IMR-90 (cell line): ENCODE results near the gene DPYD.

ENCODE experiments used
- CEBPB ChIP-seq: IDR thresholded peaks from 2 replicates; pipeline ENCODE4 v1.6.1; 2012; ENCODE audit warnings: low read depth, low read length, improper control_type of control experiment
- FOS ChIP-seq: fragments of 150-350 bp; IDR thresholded peaks from 2 replicates; pipeline ENCODE4 v1.6.1; 2016; ENCODE audit warnings: low read depth, low read length
- POLR2A ChIP-seq: IDR thresholded peaks from 2 replicates; pipeline ENCODE4 v1.6.1; 2012; ENCODE audit warnings: mild to moderate bottlenecking, low read depth, low read length
- TF ChIP-seq, protein P1 (sequence below): conservative IDR thresholded peaks from 2 replicates; pipeline ENCODE4 v1.5.1; 2012; ENCODE audit warnings: mild to moderate bottlenecking, low read depth, low read length, improper control_type of control experiment

DNA sequence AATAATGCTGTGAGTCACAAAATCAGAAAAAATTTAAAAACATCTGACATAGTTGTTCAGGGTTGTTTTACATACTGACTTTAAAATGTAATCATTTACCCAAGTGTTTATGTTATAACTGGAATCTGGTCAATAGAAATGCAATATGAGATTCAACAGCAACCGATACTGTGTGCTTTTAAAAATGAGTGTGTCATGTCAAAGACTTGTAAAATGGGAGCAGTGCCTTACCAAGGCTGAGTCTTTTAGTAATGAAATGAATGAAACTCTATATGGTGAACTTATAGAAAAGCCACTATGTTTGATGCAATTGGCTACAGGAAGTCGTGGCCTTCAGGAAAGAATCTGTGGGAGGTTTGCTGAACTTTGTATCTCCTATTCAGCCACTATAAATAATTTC lies 570.2 kb downstream of the DPYD start:
- TF ChIP-seq POLR2A (no peak), FOS (no peak), CEBPB (no peak)
- TF ChIP-seq, protein P1, sequence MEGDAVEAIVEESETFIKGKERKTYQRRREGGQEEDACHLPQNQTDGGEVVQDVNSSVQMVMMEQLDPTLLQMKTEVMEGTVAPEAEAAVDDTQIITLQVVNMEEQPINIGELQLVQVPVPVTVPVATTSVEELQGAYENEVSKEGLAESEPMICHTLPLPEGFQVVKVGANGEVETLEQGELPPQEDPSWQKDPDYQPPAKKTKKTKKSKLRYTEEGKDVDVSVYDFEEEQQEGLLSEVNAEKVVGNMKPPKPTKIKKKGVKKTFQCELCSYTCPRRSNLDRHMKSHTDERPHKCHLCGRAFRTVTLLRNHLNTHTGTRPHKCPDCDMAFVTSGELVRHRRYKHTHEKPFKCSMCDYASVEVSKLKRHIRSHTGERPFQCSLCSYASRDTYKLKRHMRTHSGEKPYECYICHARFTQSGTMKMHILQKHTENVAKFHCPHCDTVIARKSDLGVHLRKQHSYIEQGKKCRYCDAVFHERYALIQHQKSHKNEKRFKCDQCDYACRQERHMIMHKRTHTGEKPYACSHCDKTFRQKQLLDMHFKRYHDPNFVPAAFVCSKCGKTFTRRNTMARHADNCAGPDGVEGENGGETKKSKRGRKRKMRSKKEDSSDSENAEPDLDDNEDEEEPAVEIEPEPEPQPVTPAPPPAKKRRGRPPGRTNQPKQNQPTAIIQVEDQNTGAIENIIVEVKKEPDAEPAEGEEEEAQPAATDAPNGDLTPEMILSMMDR: no peak
